GM15510 (cell line): ENCODE data around the gene RIMKLA.

Experiments used
- POLR2A ChIP-seq: IDR thresholded peaks from 3 replicates; pipeline ENCODE4 v1.6.1; 2011; ENCODE audit warnings: borderline replicate concordance; ENCODE audit not compliant: insufficient read length; ENCODE audit errors: extremely low read depth

The RIMKLA gene

GRCh38 chr1:42430286-42431135 lies 49.9 kb downstream of the RIMKLA start:
- no peak for TF ChIP-seq POLR2A

GRCh38 chr1:42431514-42431913 lies 50.9 kb downstream of the RIMKLA start:
- TF ChIP-seq POLR2A = no peak

GRCh38 chr1:42432714-42433113 lies 52.1 kb downstream of the RIMKLA start:
- no peak for TF ChIP-seq POLR2A

- no peak for TF ChIP-seq POLR2A
Measured at GRCh38 chr1:42433369-42433768, 52.8 kb downstream of the RIMKLA start.

- no peak for TF ChIP-seq POLR2A
Measured at GRCh38 chr1:42434340-42434739, 53.7 kb downstream of the RIMKLA start.

- TF ChIP-seq POLR2A = no peak
Measured at GRCh38 chr1:42439940-42440339, 59.3 kb downstream of the RIMKLA start.

- no peak for TF ChIP-seq POLR2A
Measured at GRCh38 chr1:42442662-42443061, 62.1 kb downstream of the RIMKLA start.

- no peak for TF ChIP-seq POLR2A
Measured at GRCh38 chr1:42449256-42449655, 68.7 kb downstream of the RIMKLA start.

- TF ChIP-seq POLR2A = no peak
Measured at GRCh38 chr1:42450061-42450460, 69.5 kb downstream of the RIMKLA start.

- TF ChIP-seq POLR2A = no peak
Measured at GRCh38 chr1:42453386-42453785, 72.8 kb downstream of the RIMKLA start.

GRCh38 chr1:42454403-42454802 lies 73.8 kb downstream of the RIMKLA start:
- no peak for TF ChIP-seq POLR2A

GRCh38 chr1:42456010-42456753 lies 75.6 kb downstream of the RIMKLA start, which contains the start of the genes PPCS and ZMYND12:
Gene PPCS (plus strand): TSS chr1:42456543. CDS start chr1:42456566, 23 bp downstream.
Gene ZMYND12 (minus strand): TSS chr1:42456022. CDS start chr1:42455997, 25 bp downstream.
- peak; percentile 97 for TF ChIP-seq POLR2A

- TF ChIP-seq POLR2A = no peak
Measured at GRCh38 chr1:42456754-42457089, 76.1 kb downstream of the RIMKLA start.

GRCh38 chr1:42461196-42461595 lies 80.6 kb downstream of the RIMKLA start:
- no peak for TF ChIP-seq POLR2A
